ENCODE data around the gene SP2. TPM values are rescaled to one million over a fixed set of nuclear protein-coding genes. Genes with fewer than 3 reads are reported as not detected.

SP2 gene
- total RNA-seq, 2 experiments from 2014 or later, result 18.1 to 18.8 TPM

DNA sequence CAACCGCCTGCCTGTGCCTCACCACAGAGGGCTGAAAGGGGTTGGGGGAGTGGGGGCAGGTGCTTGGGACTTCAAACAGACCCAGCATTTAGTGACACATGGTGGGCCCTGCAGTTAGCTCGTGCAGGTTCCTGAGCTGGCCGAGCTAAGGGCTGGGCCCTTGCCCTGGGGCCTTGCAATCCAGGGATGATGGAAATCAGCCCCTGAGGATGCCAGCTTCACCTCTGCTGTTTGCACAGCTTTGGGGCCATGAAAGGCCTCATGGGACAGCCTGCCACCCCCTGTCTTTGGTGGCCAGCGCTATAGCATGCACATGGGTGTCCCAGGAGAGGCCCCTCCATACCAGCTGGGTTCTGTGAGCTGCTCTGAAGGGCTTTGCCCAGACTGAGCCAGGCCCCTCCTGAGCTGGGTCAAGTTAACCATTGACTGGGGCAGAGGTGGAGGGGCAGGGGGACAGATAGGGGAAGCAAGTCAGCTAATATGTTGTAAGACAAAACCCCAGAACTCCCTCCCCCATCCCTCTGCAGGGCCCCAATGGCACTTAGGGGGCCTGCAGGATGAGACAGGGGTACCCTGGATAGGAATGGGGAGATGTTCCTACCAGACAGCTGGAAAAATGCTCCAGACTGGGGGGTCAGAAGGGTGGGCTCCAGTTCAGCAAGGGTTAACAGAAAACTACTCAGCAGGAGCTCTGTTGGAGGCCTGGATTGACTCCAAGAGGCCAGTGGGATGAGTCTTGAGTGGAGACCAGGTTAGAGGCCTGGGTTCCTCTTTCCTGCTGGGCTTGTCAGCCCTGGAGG, 61.0 kb downstream of the SP2 start:
- no peak for DNase-seq
- H3K27ac Mint-ChIP-seq, result no peak overlapping the region
- H3K36me3 Mint-ChIP-seq, result peaks cover 3% of the 10 kb centered on the region
- no peaks in the 10 kb centered on the region for H3K4me1 Mint-ChIP-seq
- H3K4me3 Mint-ChIP-seq, result no peak overlapping the region
- no peaks in the 10 kb centered on the region for H3K9me3 Mint-ChIP-seq
- H3K27me3 Mint-ChIP-seq, result no peaks in the 10 kb centered on the region

DNA sequence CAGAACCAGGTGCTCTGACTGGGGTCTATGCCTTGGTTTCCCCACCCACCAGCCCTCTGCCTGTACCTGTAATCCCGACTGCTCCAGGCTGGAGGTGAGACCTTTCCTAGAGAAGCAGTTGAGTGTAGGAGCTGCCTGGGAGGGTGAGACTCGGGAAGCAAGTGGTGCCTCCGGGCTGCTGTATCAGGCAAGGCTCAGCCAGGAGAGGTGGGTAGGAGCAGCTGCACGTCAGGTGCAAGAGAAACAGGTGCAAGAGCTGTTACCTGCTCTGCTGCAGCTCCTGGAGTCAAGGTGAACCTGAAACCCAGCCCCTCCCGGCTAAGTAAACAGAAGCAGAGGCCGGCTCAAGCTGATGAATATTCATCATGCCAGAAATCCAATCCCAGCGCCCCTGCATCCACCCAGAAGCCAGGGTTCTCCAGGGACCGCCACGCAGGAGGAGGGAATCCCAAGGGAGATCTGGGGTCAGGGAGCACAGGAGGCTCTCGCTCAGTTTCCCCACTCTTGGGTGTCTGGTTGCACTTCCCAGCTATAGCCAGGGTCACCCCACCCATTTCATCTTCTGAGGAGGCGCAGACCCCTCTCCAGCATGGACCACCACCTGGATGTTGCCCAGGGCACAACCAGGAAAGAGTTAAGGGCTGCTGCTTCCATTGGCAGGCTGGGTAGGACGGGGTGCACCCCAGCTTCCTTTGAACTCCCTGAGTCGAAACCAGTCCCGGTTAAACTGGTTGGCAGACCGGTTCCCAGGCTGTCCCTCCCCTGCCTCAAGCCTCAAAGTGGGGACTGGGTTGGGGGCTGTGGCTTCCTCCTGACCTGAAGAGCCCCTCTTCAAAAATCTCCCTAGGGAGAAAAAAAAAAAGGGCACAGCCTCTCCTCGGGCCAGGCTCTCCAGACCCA, 61.8 kb downstream of the SP2 start, which contains the start of gene PRR15L:
Gene PRR15L, minus strand, starts transcription at position 293 of the 900 bp plus-strand sequence. CDS start 4,649 bp downstream, outside the sequence.
- DNase-seq, result no peak
- H3K36me3 Mint-ChIP-seq, result peaks cover 3% of the 10 kb centered on the region
- H3K27ac Mint-ChIP-seq, result no peak within 1 kb of the TSS
- no peaks in the 10 kb centered on the region for H3K9me3 Mint-ChIP-seq
- H3K27me3 Mint-ChIP-seq, result no peaks in the 10 kb centered on the region
- H3K4me3 Mint-ChIP-seq, result no peak within 1 kb of the TSS
- H3K4me1 Mint-ChIP-seq, result no peaks in the 10 kb centered on the region

DNA sequence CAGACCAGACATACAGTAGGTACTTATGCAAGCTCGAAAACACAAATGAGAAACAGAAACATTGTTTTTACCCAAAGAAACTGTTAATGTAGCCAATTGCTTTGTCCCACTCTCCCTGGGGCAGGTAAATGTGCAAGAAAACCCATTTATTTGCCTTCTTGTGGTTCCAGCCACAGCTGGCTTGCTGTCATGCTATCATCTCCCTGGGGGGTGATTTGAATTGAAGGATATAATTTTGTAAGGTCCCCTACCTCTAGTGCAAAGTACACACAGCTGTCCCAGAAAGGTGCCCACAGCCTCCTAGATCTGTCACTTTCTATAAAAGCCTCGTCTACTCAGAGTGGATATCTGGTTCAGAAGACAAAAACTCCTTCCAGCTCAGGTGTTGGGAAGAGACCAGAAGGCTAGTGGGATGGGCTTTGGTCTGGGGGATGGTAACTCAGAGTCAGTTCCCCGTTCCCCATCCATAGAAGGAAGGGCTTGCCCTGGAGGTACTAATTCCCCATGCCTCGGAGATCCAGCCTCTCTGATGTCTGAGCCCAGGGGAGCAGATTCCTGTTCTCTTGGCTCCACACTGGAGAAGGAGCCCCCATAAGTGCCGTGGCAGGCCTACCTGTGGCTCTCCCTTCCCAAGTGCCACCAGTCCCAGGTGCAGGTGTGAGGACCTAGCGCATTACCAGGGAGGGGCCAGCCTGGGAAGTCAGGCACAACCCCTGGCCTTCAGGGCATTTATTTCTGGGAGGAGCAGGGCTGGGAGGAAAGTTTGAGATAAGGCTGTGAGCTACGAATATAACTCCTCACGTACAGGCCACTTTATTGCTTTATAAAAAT, 64.0 kb downstream of the SP2 start:
- Mint-ChIP-seq H3K4me3 (no peak overlapping the region), H3K36me3 (peaks cover 2% of the 10 kb centered on the region), H3K27ac (no peak overlapping the region), H3K27me3 (no peaks in the 10 kb centered on the region), H3K4me1 (no peaks in the 10 kb centered on the region), H3K9me3 (no peaks in the 10 kb centered on the region)
- DNase-seq, result no peak

DNA sequence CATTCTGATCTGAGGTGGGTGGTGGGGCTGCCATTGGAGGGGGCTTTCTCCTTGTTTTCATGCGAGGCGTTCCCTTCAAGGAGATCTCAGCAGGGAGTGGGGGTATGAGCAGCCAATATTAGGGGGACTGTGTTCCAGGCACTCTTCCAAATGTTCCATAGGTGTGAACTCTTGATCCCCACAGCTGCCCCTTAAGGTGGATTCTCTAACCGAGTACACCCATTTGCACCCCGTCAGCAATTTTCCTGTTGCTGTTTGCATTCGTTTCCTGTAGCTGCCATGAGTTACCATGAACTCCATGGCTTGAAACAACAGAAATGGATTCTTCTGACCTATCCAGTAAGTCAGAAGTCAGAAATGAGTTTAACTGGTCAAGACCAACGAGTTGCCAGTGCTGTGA, 65.4 kb downstream of the SP2 start:
- Mint-ChIP-seq H3K27me3 (no peaks in the 10 kb centered on the region), H3K36me3 (peaks cover 2% of the 10 kb centered on the region), H3K9me3 (no peaks in the 10 kb centered on the region), H3K4me3 (no peak overlapping the region), H3K4me1 (no peaks in the 10 kb centered on the region), H3K27ac (no peak overlapping the region)
- DNase-seq, result no peak

DNA sequence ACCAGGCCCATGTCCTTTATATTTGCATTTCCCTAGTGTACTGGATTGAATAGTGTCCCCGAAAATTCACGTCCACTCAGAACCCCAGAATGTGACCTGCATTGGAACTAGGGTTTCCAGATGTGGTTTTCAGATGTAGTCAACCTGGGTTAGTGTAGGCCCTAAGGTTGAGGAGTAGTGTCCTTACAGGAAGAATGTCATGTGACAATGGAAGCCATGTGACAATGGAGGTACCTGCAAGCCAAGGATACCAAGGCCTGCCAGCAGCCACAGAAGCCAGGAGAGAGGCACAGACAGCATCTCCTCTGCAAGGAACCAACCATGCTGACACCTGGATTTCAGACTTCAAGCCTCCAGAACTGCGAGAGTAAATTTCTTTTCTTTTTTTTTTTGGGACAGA, 66.9 kb downstream of the SP2 start:
- Mint-ChIP-seq H3K36me3 (peaks cover 2% of the 10 kb centered on the region), H3K9me3 (no peaks in the 10 kb centered on the region), H3K27ac (no peak overlapping the region), H3K4me3 (no peak overlapping the region), H3K4me1 (no peaks in the 10 kb centered on the region), H3K27me3 (no peaks in the 10 kb centered on the region)
- no peak for DNase-seq

DNA sequence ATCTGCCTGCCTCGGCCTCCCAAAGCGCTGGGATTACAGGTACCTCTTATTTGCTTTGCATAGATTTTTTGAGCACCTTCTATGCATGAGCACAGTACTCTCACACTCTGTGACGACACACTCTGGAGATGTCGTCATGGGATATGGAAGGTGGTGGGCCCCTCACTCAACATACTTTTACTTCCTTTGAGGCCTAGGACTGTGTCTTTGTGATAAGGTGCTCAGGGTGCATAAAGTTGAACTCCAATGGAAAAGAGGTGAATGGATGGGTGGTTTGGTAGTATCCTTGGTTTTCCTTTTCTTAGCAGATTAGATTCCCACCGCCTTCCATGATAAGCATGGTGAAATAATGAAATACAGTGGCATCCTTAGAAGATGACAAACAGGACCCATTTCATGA, 68.8 kb downstream of the SP2 start:
- peaks cover 2% of the 10 kb centered on the region for H3K36me3 Mint-ChIP-seq
- H3K4me3 Mint-ChIP-seq, result no peak overlapping the region
- H3K9me3 Mint-ChIP-seq, result no peaks in the 10 kb centered on the region
- no peaks in the 10 kb centered on the region for H3K27me3 Mint-ChIP-seq
- no peaks in the 10 kb centered on the region for H3K4me1 Mint-ChIP-seq
- no peak for DNase-seq
- H3K27ac Mint-ChIP-seq, result no peak overlapping the region

DNA sequence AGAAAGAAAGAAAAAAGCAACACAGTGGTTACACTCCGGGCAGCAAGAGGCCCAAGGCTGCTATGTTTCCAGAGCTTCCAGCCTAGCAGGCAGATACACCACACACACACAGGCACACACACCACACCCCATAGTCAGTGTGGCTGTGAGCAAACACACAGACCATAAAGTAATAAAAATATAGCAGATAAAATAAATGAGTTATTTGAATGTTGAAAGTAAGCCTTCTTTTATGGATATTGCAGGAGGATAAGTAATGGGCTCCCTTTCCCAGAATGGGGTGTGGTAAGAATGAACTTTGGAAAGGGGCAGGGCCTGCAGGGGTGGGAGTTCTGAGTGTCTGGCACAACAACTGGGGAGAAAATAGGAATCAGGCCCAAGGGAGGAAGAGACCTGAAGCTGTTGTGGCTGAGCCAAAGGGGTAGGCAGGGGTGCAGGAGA, 70.1 kb downstream of the SP2 start:
- peaks cover 4% of the 10 kb centered on the region for H3K36me3 Mint-ChIP-seq
- H3K27me3 Mint-ChIP-seq, result no peaks in the 10 kb centered on the region
- peaks cover 6% of the 10 kb centered on the region for H3K4me1 Mint-ChIP-seq
- no peak overlapping the region for H3K4me3 Mint-ChIP-seq
- H3K9me3 Mint-ChIP-seq, result no peaks in the 10 kb centered on the region
- H3K27ac Mint-ChIP-seq, result no peak overlapping the region
- no peak for DNase-seq

DNA sequence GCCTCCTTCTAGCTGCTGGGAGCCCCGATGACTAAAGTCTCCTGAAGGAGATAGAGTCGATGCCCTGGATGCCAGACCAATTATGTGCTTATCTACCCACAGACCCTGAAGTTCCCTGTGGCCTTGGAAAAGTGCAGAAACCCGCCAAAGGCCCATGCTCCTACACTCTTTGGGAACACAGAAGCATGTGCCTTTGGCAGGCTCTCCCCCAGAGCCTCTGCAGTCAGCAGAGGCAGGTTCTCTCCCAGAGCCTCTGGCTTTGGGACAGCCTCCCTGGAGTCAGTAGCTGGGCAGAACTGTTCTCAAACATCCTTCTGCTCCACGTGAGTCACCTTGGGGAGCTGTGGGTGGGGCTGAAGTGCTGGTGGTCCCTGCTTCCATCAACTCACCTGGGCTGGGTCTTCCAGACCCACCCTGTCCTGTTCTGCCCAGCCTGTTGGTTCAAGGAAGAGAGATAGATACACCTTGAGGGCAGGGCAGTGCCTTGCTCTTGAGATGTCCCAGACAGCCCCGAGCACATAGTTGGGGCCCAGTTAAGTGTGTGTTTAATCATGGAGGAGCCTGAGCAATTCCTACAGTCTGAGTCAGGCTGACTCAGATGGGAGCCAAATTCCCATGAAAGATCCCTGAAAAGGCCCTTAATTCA, 71.7 kb downstream of the SP2 start:
- Mint-ChIP-seq H3K4me1 (peaks cover 16% of the 10 kb centered on the region), H3K4me3 (no peak overlapping the region), H3K9me3 (no peaks in the 10 kb centered on the region), H3K36me3 (peaks cover 4% of the 10 kb centered on the region), H3K27ac (no peak overlapping the region), H3K27me3 (no peaks in the 10 kb centered on the region)
- no peak for DNase-seq

DNA sequence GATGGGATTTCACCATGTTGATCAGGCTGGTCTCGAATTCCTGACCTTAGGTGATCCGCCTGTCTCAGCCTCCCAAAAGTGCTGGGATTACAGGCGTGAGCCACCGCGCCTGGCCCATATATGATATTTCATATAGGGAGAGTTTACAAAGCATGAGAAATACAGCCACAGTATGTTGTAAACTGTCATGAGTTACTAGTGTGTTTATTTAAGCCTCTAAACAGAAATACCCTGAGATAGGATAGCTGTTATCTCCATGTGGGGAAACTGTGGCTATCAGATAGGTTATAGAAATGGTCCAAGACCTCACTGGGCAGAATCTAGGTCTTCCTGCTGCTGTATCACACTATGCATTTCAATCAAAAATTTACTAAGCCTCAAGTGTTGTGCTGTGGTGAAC, 72.8 kb downstream of the SP2 start:
- Mint-ChIP-seq H3K9me3 (no peaks in the 10 kb centered on the region), H3K27me3 (no peaks in the 10 kb centered on the region), H3K4me1 (peaks cover 22% of the 10 kb centered on the region), H3K36me3 (peaks cover 3% of the 10 kb centered on the region), H3K27ac (no peak overlapping the region), H3K4me3 (no peak overlapping the region)
- DNase-seq, result no peak

DNA sequence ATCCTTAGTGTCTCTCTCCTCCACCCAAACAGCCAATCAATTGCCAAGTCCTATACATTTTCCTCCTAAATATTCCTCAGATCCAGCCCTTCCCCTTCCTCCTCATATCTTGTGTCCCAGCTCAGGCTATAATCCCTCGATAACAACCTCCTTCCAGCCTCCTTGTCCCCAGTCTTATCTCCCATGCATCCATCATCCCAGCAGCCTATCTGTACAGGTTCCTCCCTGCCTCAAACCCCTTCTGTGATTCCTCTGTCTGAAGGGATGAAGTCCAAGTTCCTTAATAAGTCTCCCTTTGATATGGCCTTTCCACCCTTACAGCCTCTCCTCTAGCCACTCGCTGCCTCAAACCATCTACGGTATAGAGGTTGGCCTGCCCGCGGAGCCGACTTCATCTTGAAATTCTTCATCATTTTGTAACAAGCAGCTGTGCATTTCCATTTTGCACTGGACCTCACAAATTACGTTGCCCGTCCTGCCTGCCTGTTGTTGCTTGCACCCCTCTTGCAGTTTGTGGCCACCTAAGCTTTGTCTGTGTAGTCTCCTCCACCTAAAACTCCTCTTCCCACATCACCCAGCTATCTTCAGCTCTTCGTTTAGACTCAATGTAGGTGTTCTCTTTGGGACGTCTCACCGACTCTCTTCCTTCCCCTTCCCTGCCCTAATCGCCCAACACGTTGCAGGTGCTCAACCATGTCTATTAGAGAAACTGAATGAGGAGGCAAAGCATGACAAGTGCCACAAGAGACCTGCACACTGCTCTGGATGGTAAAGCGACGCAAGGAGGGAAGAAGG, 74.1 kb downstream of the SP2 start:
- Mint-ChIP-seq H3K27ac (peak overlapping the region; percentile 53), H3K9me3 (no peaks in the 10 kb centered on the region), H3K4me3 (peak overlapping the region; percentile 92), H3K27me3 (no peaks in the 10 kb centered on the region), H3K4me1 (peaks cover 22% of the 10 kb centered on the region), H3K36me3 (peaks cover 3% of the 10 kb centered on the region)
- DNase-seq, result no peak

DNA sequence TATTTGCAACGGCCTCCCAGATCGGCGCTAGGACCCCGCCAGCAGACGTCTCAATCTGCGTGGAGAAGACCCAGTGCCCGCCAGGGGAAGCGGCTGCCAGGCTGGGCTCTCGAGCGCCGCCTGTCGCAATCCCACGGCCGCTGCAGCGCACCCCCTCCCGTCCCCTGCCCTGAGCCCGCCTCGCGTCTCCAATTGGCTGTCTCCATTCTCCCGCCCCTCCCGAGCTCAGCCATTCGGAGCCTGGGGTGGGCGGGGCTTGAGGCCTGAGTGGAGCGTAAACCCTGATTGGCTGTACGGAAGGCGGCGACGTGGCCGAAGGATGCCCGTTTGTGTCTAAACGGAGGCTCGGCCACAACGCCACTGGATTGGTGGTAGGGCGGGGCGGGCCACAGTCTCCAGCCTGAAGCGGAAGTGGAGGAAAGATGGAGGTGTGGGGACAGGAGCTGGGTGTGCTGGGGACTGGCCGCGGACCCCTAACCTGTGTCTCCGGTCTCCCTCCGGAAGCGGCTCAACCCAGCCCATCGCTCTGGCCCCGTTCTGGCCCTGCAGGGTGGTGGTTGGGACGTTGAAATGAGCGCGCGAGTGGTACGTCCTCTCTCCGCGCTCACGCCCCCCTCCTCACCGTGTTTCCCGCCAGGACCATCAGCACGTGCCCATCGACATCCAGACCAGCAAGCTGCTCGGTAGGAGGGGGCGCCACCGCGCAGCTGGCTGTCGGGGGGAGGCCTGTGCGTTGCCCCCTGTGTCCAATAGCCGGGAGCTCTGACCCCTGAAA, 74.9 kb downstream of the SP2 start, which contains the start of gene CDK5RAP3:
Gene CDK5RAP3, plus strand, starts transcription at position 389 of the 775 bp plus-strand sequence. Its CDS starts 34 bp downstream, at position 423.
- Mint-ChIP-seq H3K27ac (peak within 1 kb of the TSS; percentile 94), H3K4me3 (peak within 1 kb of the TSS; percentile 92), H3K27me3 (no peaks in the 10 kb centered on the region), H3K9me3 (no peaks in the 10 kb centered on the region), H3K36me3 (peaks cover 9% of the 10 kb centered on the region), H3K4me1 (peaks cover 22% of the 10 kb centered on the region)
- peak; percentile 100 for DNase-seq

DNA sequence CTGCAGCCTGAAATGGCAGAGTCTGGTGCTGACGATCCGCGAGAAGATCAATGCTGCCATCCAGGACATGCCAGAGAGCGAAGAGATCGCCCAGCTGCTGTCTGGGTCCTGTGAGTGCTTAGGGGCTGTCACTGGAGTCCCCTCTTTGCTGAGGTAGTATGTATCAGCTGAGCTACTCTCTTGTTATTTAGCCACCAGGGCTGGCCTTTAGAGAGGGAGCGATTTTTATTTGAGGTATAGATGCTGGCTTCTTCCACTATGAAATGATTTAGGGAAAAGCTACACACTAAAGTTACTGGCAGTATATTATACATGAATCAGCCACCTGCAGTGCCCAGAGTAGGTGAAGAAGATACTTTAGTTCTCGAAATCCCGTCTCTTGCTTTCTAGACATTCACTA, 77.5 kb downstream of the SP2 start:
- Mint-ChIP-seq H3K4me3 (no peak overlapping the region), H3K27ac (no peak overlapping the region), H3K27me3 (no peaks in the 10 kb centered on the region), H3K36me3 (peaks cover 16% of the 10 kb centered on the region), H3K4me1 (peaks cover 22% of the 10 kb centered on the region), H3K9me3 (no peaks in the 10 kb centered on the region)
- DNase-seq, result no peak

DNA sequence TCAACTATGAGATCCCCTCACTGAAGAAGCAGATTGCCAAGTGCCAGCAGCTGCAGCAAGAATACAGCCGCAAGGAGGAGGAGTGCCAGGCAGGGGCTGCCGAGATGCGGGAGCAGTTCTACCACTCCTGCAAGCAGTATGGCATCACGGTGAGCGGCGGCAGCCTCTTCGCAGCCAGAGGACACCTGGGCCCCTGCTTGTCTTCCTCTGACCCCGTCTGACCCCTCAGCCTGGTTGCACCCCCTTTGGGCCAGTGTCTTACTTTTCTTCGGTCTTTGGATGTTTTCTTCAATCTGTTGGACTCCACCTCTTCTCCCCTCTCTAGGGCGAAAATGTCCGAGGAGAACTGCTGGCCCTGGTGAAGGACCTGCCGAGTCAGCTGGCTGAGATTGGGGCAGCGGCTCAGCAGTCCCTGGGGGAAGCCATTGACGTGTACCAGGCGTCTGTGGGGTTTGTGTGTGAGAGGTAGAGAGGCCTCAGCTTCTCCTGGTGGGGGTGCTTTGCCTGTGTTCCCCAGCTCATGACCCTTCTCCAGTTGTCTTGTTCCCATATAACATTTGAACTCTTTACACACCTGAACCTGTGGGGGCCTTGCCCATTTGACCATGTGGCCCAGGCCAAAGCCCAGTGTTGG, 79.3 kb downstream of the SP2 start:
- Mint-ChIP-seq H3K36me3 (peaks cover 19% of the 10 kb centered on the region), H3K27ac (no peak overlapping the region), H3K4me1 (peaks cover 20% of the 10 kb centered on the region), H3K4me3 (no peak overlapping the region), H3K9me3 (no peaks in the 10 kb centered on the region), H3K27me3 (no peaks in the 10 kb centered on the region)
- no peak for DNase-seq
